Tongue (tissue), 1 donor: ENCODE results near the gene OR1L8. TPM values are rescaled to one million over a fixed set of nuclear protein-coding genes. Genes with fewer than 3 reads are reported as not detected.

Experiments
- total RNA-seq: library from RNA; depleted of rRNA; stranded (reverse); fragments of >200 nt; gene quantifications from one replicate; pipeline ENCODE4 v1.2.3, GENCODE V29; 2014

The OR1L8 gene
- total RNA-seq, 1 donor from 2014 or later, result not detected

Other genes with a start within 250 kb of the OR1L8 start
- 5.0 TPM for gene PTGS1, start 212.4 kb downstream of the OR1L8 start, total RNA-seq
- gene OR1J1, start 105.5 kb downstream of the OR1L8 start, total RNA-seq, result not detected
- gene OR1J2, start 72.6 kb downstream of the OR1L8 start, total RNA-seq, result not detected
- not detected for gene OR1J4, start 64.2 kb downstream of the OR1L8 start, total RNA-seq
- gene OR1N1, start 56.1 kb downstream of the OR1L8 start, total RNA-seq, result not detected
- gene OR1N2, start 30.3 kb downstream of the OR1L8 start, total RNA-seq, result not detected
- gene OR1Q1, start 31.4 kb upstream of the OR1L8 start, total RNA-seq, result not detected
- gene OR1B1, start 74.2 kb upstream of the OR1L8 start, total RNA-seq, result not detected
- not detected for gene OR1L1, start 78.3 kb upstream of the OR1L8 start, total RNA-seq
- gene OR1L3, start 91.7 kb upstream of the OR1L8 start, total RNA-seq, result not detected
- not detected for gene OR1L4, start 140.6 kb upstream of the OR1L8 start, total RNA-seq
- not detected for gene OR1L6, start 158.9 kb upstream of the OR1L8 start, total RNA-seq
- gene OR5C1, start 205.5 kb upstream of the OR1L8 start, total RNA-seq, result not detected
- gene OR1K1, start 216.7 kb upstream of the OR1L8 start, total RNA-seq, result not detected
- gene PDCL, start 245.2 kb upstream of the OR1L8 start, total RNA-seq, result 28.8 TPM